ENCODE data around the gene SPON1.
"Not testable (repeated sequence)": the region's sequence is repeated elsewhere in the genome, so short reads cannot be mapped to it uniquely, and the experiment has no call there.

SPON1 gene

DNA sequence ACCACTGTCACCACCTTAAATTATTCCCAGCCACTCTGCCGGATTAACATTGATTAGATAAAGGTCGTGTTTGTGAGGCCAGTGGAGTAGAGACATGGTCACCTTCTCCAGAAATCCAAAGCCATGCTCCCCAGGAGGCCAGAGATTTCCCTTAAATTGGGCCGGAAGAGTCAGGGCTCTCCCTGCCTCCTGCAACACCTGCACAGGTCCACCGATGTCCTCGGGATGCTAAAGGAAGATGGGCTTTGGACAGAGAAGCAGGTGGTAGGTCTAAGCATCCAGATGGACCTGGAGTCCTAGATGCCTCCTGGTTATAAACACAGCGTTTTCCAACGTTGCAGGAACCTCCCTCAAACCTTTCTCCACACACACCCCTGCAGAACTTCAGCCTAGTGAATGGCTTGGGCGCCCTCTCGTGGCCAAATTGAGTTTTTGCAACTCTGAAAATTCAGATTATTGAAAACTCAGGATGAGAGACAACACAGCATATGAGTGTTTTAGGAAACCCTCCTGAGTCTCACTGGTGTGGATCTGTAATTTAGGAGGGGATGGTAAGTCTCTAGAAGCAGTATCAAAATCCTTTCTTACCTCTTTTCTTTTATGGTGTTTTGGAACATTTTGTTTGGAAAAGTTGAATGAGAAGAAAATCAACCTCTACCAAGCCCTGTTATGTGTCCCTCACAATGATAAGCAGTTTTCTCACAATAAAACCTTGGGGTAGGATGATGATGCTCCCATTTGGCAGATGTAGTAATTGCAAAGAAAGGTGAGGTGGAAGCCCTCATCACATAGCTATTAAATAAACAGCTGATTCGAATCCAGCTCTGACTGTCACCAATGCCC, 286.8 kb downstream of the SPON1 start:
- no peak for TF ChIP-seq JUND (IDR thresholded peaks at IDR 0.05; ENCODE audit: low read depth)
- in situ Hi-C loops (cut with HindIII; ENCODE audit: low pct_unique_long_range_greater_than_20kb, low sequenced_read_pairs): no loop called here
- peak in 1 of 2 experiments; percentile 67 for DNase-seq (ENCODE audit: low read depth in 1 of 2, low spot score in 1 of 2)

DNA sequence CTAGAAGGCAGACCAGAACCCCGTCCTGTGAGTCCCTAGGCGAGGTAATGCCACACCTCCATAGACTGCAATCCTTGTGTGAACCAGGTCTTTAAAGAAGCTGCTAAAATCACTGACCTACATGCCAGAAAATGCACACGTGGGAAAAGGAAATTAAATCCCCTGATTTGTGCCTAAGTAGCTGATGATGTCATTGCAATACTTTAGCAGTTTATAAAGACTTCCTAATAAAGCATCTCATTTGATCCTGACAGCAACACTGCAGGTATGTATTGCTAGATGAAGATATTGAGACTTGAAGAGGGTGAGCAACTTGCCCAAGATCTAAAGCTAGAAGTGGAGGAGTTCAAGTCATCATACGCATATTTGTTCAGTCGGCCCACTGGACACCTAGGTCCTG, 289.2 kb downstream of the SPON1 start:
- TF ChIP-seq JUND (IDR thresholded peaks at IDR 0.05; ENCODE audit: low read depth): no peak
- DNase-seq (ENCODE audit: low read depth in 1 of 2, low spot score in 1 of 2): no peak
- in situ Hi-C loops (cut with HindIII; ENCODE audit: low pct_unique_long_range_greater_than_20kb, low sequenced_read_pairs): no loop called here

DNA sequence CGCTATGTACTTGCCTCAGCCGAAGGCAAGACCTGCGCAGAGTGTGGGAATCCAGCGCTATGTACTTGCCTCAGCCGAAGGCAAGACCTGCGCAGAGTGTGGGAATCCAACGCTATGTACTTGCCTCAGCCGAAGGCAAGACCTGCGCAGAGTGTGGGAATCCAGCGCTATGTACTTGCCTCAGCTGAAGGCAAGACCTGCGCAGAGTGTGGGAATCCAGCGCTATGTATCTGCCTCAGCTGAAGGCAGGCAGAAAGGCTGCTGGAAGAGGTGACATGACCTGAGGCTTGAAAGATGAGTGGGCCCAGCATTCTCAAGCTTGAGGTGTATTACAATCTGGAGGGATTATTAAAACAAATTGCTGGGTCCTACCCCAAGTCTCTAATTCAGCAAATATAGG, 290.0 kb downstream of the SPON1 start:
- in situ Hi-C loops (cut with HindIII; ENCODE audit: low pct_unique_long_range_greater_than_20kb, low sequenced_read_pairs); DNase-seq (ENCODE audit: low read depth in 1 of 2, low spot score in 1 of 2): not testable (repeated sequence)

DNA sequence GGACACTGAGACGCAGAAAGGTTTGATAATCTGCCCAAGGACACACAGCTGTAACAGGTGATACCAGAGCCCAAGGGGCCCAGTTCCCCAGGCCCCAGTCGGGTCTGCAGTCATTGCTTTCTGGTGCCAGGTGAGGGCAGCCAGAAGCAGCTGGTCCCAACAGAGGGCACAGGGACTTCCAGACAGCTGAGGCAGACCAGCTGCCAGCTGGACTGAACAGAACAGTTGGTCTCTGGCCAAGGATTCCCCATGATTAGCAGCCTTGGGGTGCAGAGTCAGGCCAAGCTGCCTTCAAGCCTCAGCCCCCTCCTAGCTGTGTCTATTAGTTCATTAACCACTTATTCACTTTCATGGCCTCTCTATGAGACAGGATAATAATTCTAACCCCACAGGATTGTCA, 290.9 kb downstream of the SPON1 start:
- in situ Hi-C loops (cut with HindIII; ENCODE audit: low pct_unique_long_range_greater_than_20kb, low sequenced_read_pairs): no loop called here

DNA sequence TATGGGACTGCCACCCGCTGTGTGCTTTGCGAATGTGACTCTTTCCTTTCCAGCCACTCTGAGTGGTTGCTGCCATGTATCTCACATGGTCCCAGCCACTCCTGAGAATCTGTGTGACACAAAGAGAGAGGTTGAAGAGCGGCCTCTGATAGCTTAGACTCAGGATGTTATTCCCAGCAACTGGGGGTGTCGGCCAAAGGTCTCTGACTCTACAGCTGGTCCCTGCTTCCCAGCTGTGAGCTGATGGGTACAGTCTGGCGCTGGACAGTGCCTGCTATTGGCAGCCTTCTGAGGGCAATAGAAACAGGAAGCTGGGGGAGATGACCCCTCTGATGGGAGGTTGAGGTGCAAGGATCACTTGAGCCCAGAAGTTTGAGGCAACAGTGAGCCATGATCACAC, 291.3 kb downstream of the SPON1 start:
- no peak for DNase-seq (ENCODE audit: low read depth in 1 of 2, low spot score in 1 of 2)
- in situ Hi-C loops (cut with HindIII; ENCODE audit: low pct_unique_long_range_greater_than_20kb, low sequenced_read_pairs): no loop called here
- TF ChIP-seq JUND (IDR thresholded peaks at IDR 0.05; ENCODE audit: low read depth): no peak

More for the DNA sequence above, 290.9 kb downstream of the SPON1 start:
- DNase-seq (ENCODE audit: low read depth in 1 of 2, low spot score in 1 of 2): no peak
- no peak for TF ChIP-seq JUND (IDR thresholded peaks at IDR 0.05; ENCODE audit: low read depth)

DNA sequence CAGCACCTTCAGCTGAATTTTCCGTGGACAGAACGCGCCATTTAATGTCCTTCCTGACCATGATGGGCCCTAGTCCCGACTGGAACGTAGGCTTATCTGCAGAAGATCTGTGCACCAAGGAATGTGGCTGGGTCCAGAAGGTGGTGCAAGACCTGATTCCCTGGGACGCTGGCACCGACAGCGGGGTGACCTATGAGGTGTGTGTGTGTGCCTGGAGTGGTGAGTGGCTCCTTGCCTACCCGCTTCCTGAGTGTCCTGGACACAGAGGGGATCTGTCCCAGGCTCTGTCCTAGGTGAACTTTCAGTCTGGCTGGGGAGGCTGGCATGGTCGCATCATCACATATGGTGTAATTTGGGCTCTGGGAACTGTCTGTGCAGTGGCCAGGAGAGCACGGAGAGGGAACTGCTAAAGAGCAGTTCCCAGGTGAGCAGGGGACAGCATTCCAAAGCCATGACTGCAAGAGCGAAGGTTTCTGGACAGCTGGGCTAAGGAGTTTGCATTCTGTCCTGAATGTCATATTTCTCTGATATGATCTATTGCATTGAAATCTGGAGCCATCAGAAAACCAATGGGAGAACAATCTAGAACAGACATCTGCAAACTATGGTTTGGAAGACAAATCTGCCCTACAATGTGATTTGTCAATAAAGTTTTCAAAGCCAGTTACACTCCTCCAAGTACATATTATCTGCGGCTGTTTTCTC, 292.2 kb downstream of the SPON1 start:
- in situ Hi-C loops (cut with HindIII; ENCODE audit: low pct_unique_long_range_greater_than_20kb, low sequenced_read_pairs): no loop called here
- peak; percentile 12 to 74 for DNase-seq (ENCODE audit: low read depth in 1 of 2, low spot score in 1 of 2)
- peak; percentile 56; the same call in 1 of the 2 replicates for TF ChIP-seq JUND (IDR thresholded peaks at IDR 0.05; ENCODE audit: low read depth)

DNA sequence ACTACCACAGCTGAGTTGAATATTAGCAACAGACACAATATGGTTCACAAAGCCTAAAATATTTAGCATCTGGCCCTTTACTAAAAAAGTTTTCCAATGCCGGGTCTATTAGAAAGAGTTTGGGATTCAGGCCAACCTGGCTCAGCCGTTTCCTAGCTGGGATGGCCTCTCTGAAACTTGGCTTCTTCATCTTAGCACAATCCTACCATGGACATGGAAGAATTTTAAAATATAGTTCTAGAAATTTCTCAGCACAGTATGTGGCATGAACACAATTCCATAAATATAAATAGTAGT, 292.7 kb downstream of the SPON1 start:
- in situ Hi-C loops (cut with HindIII; ENCODE audit: low pct_unique_long_range_greater_than_20kb, low sequenced_read_pairs): no loop called here
- no peak for TF ChIP-seq JUND (IDR thresholded peaks at IDR 0.05; ENCODE audit: low read depth)
- no peak for DNase-seq (ENCODE audit: low read depth in 1 of 2, low spot score in 1 of 2)

DNA sequence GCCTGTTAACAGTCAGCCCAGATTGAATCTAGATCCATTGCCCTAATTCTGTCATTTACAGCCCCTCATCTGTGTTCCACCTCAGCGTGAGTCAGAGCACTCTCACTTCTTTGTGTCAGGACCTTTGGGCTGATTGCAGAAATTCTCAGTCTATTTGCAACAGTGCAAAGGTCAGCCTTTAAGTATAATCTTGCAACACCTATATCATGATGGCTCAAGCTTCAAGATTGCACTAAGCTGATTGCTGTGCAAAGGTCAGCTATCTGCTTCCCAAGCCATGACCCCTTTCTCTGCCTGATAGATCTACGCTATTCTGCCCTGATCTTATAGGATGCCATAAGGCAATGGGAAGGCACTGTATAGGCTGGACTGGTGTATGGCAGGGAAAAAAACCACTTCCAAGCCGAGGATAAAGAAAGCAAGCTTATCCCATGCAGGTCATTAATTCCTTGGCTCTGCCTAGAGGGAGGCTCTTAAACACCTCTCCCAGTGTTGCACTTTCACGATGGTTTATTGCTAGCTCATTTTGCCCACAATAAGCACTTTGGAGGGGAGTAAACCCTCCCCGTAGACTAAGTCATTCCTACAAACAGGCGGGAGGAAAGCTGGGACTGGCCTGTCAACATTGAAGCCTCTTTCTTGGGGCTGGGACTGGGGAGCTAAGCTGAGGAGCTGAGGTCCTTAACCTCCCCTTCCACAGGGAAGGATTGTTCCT, 295.9 kb downstream of the SPON1 start:
- in situ Hi-C loops (cut with HindIII; ENCODE audit: low pct_unique_long_range_greater_than_20kb, low sequenced_read_pairs): no loop called here
- TF ChIP-seq JUND (IDR thresholded peaks at IDR 0.05; ENCODE audit: low read depth): no peak
- DNase-seq (ENCODE audit: low read depth in 1 of 2, low spot score in 1 of 2): no peak

DNA sequence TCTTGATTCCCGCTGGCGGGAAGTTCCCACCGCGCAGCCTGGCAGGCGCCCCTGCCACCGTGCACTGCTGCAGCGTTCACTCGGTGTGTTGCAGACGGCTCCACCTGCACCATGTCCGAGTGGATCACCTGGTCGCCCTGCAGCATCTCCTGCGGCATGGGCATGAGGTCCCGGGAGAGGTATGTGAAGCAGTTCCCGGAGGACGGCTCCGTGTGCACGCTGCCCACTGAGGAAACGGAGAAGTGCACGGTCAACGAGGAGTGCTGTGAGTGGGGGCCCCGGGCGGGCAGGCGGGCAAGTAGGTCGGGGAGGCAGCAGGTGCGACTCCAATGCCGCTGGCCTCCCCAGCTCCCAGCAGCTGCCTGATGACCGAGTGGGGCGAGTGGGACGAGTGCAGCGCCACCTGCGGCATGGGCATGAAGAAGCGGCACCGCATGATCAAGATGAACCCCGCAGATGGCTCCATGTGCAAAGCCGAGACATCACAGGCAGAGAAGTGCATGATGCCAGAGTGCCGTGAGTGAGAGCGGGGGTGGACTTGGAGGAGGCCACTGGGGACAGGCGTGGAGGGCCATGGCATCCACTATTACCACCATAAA, 296.8 kb downstream of the SPON1 start:
- DNase-seq (ENCODE audit: low read depth in 1 of 2, low spot score in 1 of 2): no peak
- in situ Hi-C loops (cut with HindIII; ENCODE audit: low pct_unique_long_range_greater_than_20kb, low sequenced_read_pairs): no loop called here
- TF ChIP-seq JUND (IDR thresholded peaks at IDR 0.05; ENCODE audit: low read depth): no peak

DNA sequence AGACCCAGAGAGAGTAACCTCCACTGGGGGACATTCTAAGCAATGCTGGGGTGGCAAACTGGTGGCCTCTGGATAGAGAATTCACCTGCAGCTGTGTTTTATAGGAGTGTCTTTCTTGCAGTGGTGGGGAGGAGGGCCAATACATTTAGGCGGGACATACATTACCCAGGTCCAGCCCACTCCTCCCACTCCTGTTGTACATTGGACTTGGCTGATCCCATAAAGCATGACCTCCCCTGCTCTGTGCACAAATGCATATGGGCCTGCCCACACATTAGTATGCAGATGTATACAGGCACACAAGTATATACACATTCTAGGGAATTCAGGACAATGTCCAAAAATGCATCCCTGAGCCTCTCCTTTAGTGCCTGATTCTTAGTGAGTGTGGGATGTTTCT, 297.4 kb downstream of the SPON1 start:
- in situ Hi-C loops (cut with HindIII; ENCODE audit: low pct_unique_long_range_greater_than_20kb, low sequenced_read_pairs): no loop called here
- TF ChIP-seq JUND (IDR thresholded peaks at IDR 0.05; ENCODE audit: low read depth): no peak
- no peak for DNase-seq (ENCODE audit: low read depth in 1 of 2, low spot score in 1 of 2)

DNA sequence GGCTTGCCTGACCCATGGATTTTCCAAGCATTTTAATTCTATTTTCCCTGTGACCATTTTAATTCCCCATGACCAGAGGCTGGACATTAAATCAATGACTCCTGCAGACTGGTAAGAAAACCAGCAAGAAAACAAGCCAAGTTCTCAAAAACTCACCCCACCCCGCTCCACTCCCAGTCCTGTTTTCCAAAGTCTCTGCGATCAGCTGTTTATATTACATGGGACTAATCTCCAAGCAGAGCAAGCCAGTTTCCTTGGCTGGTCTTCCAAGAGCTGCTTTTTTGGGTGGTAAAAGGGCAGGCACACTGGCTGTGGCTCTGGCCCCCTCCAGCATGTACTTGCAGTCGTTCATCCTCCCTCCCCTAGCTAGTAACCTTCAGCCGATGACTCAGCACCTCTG, 298.5 kb downstream of the SPON1 start:
- no peak for DNase-seq (ENCODE audit: low read depth in 1 of 2, low spot score in 1 of 2)
- in situ Hi-C loops (cut with HindIII; ENCODE audit: low pct_unique_long_range_greater_than_20kb, low sequenced_read_pairs): no loop called here
- no peak for TF ChIP-seq JUND (IDR thresholded peaks at IDR 0.05; ENCODE audit: low read depth)

DNA sequence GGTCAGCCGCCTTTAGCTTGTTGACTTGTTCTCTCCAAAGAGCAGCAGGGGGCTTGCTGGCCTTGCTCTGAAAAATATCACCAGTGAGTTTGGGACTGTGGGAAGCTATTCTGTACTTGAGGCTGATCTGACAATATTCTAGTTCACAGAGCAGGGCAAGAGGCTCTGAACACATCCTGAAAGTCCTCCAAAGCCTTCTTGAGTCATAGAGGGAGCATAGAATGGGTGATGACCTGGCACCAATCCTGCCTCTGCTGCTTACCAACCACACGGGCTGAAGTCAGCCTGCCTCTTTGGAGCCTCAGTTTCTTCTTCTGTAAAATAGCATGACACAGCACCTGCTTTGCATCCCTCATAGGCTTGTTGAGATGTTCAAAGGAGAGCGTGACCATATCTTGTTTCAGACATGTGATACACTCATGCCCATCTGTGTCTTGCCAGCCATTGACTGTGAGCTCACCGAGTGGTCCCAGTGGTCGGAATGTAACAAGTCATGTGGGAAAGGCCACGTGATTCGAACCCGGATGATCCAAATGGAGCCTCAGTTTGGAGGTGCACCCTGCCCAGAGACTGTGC, 299.8 kb downstream of the SPON1 start:
- TF ChIP-seq JUND (IDR thresholded peaks at IDR 0.05; ENCODE audit: low read depth): no peak
- in situ Hi-C loops (cut with HindIII; ENCODE audit: low pct_unique_long_range_greater_than_20kb, low sequenced_read_pairs): no loop called here
- no peak for DNase-seq (ENCODE audit: low read depth in 1 of 2, low spot score in 1 of 2)
